NCI-H1092 (cell line): ENCODE measurements around the gene HERC2.
"Not testable (repeated sequence)": the region's sequence is repeated elsewhere in the genome, so short reads cannot be mapped to it uniquely, and the experiment has no call there.

Experiments used
- DNase-seq: peaks from one replicate; lab custom pipeline; 2025; lab: John Stamatoyannopoulos, UW

HERC2 gene

GRCh38 chr15:28322129-28322588 lies at the start of gene HERC2:
Gene HERC2 (minus strand): TSS chr15:28322179. CDS start chr15:28321433, 746 bp downstream.
- not testable (repeated sequence) for DNase-seq

- DNase-seq: not testable (repeated sequence)
Observed at GRCh38 chr15:28365502-28365901, 43.5 kb upstream of the HERC2 start.

- not testable (repeated sequence) for DNase-seq
Observed at GRCh38 chr15:28357984-28358383, 36.0 kb upstream of the HERC2 start, which contains the start of gene GOLGA6L24. Gene GOLGA6L24 (minus strand): TSS chr15:28358084. CDS start chr15:28358023, 61 bp downstream.

- not testable (repeated sequence) for DNase-seq
Observed at GRCh38 chr15:28321358-28322078, 461 bp downstream of the HERC2 start.

GRCh38 chr15:28319725-28320124 lies 2.3 kb downstream of the HERC2 start:
- not testable (repeated sequence) for DNase-seq

- DNase-seq: not testable (repeated sequence)
Observed at GRCh38 chr15:28318828-28319227, 3.2 kb downstream of the HERC2 start.

GRCh38 chr15:28318122-28318521 lies 3.9 kb downstream of the HERC2 start:
- DNase-seq: not testable (repeated sequence)

- not testable (repeated sequence) for DNase-seq
Observed at GRCh38 chr15:28316958-28317357, 5.0 kb downstream of the HERC2 start.

- DNase-seq: not testable (repeated sequence)
Observed at GRCh38 chr15:28310454-28310853, 11.5 kb downstream of the HERC2 start.

GRCh38 chr15:28308718-28309117 lies 13.3 kb downstream of the HERC2 start:
- not testable (repeated sequence) for DNase-seq

- DNase-seq: not testable (repeated sequence)
Observed at GRCh38 chr15:28305700-28306099, 16.3 kb downstream of the HERC2 start.

- not testable (repeated sequence) for DNase-seq
Observed at GRCh38 chr15:28297434-28297833, 24.5 kb downstream of the HERC2 start.

- not testable (repeated sequence) for DNase-seq
Observed at GRCh38 chr15:28296814-28297213, 25.2 kb downstream of the HERC2 start.

GRCh38 chr15:28295009-28295563 lies 26.9 kb downstream of the HERC2 start:
- DNase-seq: not testable (repeated sequence)

- DNase-seq: not testable (repeated sequence)
Observed at GRCh38 chr15:28294560-28294959, 27.4 kb downstream of the HERC2 start.

- DNase-seq: no peak
Observed at GRCh38 chr15:28289694-28290463, 32.1 kb downstream of the HERC2 start.

GRCh38 chr15:28288830-28289693 lies 32.9 kb downstream of the HERC2 start:
- DNase-seq: not testable (repeated sequence)

- not testable (repeated sequence) for DNase-seq
Observed at GRCh38 chr15:28286659-28287058, 35.3 kb downstream of the HERC2 start.

- DNase-seq: no peak
Observed at GRCh38 chr15:28286031-28286430, 35.9 kb downstream of the HERC2 start.

- no peak for DNase-seq
Observed at GRCh38 chr15:28281876-28282275, 40.1 kb downstream of the HERC2 start.

- DNase-seq: no peak
Observed at GRCh38 chr15:28274635-28275034, 47.3 kb downstream of the HERC2 start.
